ENCODE data around the gene ZNG1A.
A peak's percentile ranks its signal among the peaks of the same experiment; 100 is the strongest.
"Not testable (repeated sequence)": the region's sequence is repeated elsewhere in the genome, so short reads cannot be mapped to it uniquely, and the experiment has no call there.

The ZNG1A gene

DNA sequence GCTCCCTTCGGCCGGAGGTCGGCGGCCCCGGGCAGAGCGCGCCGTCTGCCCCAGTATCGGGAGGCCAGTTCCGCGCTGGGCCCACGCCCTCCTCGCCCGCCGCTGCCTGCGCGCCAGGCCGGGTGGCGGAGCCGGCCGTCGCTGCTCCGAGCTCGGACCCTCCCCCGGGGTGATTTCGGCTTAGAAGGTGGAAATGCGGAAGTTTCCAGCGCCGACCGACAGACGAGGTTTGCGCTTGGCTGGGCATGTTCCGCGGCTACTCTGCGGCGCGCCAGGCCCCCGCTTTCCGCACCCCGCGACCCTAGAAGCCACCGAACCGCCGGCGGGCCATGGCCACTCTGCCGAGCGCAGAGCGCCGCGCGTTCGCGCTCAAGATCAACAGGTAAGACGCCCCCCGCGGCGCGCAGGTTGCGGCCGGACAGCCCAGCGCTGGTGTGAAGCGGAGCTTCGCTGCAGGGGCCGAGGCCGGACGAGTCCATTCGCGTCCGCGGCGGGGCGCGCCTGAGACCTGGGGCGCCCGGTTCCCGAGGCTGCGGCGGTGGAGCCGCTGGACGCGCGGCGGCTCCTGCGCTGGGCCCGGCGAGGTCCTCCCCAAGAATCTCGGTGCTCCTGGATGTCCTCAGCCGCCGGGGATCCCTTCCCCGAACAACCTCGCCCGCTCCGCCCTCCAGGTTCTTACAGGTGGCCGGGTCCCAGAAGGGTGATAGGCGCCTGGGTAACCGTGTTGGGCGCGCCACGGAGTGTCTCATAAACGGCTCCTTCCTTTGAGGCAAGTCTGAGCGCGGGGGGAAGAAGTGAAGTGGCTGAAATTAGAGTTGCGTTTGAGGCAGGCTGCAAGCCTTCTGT is 36.0 kb upstream of the ZNG1A start, which contains the start of gene DOCK8:
Gene DOCK8 (plus strand): TSS at position 218 of the 846 bp plus-strand sequence. CDS start 112 bp downstream, at position 330.
- POLR2A ChIA-PET: interaction anchor here (0.5 kb wide), 1 partner anchor 28 kb away, joined by 3 read pairs; no protein-coding TSS in a partner anchor

DNA sequence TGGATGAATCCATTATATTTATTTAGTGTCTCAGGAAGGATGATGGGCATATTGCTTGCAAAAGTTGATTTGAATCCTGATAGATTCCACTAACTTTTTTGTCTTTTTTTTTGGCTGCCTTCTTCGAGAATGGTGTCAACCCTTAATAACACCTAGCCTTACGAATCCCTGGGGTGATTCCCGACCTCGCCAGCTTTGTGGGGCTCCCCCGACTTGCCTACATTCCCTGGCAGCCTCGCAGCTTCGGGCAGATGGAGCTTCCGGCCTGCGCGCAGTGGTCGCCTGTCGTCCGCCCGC is 35.4 kb upstream of the ZNG1A start:
- POLR2A ChIA-PET: interaction anchor here (0.5 kb wide), 1 partner anchor 28 kb away, joined by 3 read pairs; no protein-coding TSS in a partner anchor
- CTCF ChIA-PET: interaction anchor here (0.8 to 3.1 kb wide), 17 partner anchors 8 to 248 kb away, joined by 3 to 24 read pairs (median 6); no protein-coding TSS in a partner anchor

More for the DNA sequence above, 36.0 kb upstream of the ZNG1A start, which contains the start of gene DOCK8:
- TF ChIP-seq, protein P1, sequence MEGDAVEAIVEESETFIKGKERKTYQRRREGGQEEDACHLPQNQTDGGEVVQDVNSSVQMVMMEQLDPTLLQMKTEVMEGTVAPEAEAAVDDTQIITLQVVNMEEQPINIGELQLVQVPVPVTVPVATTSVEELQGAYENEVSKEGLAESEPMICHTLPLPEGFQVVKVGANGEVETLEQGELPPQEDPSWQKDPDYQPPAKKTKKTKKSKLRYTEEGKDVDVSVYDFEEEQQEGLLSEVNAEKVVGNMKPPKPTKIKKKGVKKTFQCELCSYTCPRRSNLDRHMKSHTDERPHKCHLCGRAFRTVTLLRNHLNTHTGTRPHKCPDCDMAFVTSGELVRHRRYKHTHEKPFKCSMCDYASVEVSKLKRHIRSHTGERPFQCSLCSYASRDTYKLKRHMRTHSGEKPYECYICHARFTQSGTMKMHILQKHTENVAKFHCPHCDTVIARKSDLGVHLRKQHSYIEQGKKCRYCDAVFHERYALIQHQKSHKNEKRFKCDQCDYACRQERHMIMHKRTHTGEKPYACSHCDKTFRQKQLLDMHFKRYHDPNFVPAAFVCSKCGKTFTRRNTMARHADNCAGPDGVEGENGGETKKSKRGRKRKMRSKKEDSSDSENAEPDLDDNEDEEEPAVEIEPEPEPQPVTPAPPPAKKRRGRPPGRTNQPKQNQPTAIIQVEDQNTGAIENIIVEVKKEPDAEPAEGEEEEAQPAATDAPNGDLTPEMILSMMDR (IDR thresholded peaks at IDR 0.05; ENCODE audit: control extremely low read depth, extremely low read depth, low read depth, missing control alignments): peak; percentile 72
- CTCF ChIA-PET: interaction anchor here (0.8 to 3.1 kb wide), 19 partner anchors 9 to 248 kb away, joined by 3 to 24 read pairs (median 5); no protein-coding TSS in a partner anchor
- DNase-seq (ENCODE audit: extremely low spot score): peak; percentile 82

DNA sequence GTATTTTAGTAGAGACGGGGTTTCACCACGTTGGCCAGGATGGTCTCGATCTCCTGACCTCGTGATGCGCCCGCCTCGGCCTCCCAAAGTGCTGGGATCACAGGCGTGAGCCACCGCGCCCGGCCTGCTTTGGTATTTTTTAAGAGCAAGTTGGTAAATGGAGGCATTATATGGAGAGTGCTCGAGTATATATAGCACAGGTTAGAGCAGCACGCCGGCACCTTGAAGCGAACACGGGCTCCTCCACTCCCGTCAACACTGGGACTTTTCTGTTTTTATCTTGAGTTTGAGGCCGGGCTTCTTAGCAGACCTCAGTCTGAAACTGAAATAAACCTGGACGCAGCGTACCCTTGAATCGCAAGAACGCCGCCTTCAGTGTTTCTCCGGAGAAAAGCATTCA is 35.0 kb upstream of the ZNG1A start:
- POLR2A ChIA-PET: interaction anchor here (0.5 kb wide), 1 partner anchor 28 kb away, joined by 3 read pairs; no protein-coding TSS in a partner anchor
- CTCF ChIA-PET: interaction anchor here (0.8 to 3.1 kb wide), 13 partner anchors 8 to 84 kb away, joined by 3 to 24 read pairs (median 6); no protein-coding TSS in a partner anchor
- DNase-seq (ENCODE audit: extremely low spot score): not testable (repeated sequence)

More for the DNA sequence above, 35.4 kb upstream of the ZNG1A start:
- no peak for DNase-seq (ENCODE audit: extremely low spot score)
- TF ChIP-seq, protein P1 (IDR thresholded peaks at IDR 0.05; ENCODE audit: control extremely low read depth, extremely low read depth, low read depth, missing control alignments): no peak

DNA sequence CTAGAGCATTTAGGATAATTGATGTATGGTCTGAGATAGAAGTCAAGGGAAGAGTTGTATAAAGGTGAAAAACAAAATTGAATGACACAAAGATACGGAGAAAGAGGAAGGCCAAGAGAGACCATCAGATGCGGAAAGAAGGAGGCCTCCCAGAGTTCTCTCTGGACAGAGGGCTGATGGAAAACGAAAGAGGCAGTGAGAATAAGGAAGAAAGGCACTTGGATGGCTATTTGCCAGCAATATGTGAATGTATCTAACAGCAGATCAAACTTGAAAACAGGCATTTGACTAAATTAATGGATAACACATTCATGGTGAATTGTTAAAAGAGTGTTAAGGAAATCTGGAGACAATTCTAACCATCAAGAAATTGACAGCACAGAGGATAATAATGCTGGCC is 33.4 kb upstream of the ZNG1A start:
- POLR2A ChIA-PET: no interaction called here
- CTCF ChIA-PET: interaction anchor here (1.3 kb wide), 1 partner anchor 10 kb away, joined by 6 read pairs; no protein-coding TSS in a partner anchor
- DNase-seq (ENCODE audit: extremely low spot score): no peak
- TF ChIP-seq, protein P1 (IDR thresholded peaks at IDR 0.05; ENCODE audit: control extremely low read depth, extremely low read depth, low read depth, missing control alignments): no peak

DNA sequence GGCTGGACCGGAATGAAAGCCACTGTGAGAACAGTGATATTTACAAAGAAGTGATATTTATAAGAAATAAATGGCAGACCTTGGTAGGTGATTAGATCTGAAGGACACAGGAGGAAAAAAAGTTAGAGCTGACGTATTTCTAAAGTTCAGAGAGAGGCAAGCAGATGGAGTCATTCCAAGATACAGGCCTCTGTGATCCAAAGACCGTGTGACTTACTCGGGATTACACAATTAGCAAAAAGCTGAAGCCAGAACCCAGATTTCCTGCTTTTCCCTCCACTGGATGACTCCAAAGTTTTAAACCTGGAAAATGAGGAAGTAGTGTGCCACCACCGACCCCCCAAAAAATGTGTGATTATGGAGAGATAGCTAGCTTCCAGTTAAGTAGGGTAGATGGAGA is 32.7 kb upstream of the ZNG1A start:
- POLR2A ChIA-PET: no interaction called here
- CTCF ChIA-PET: interaction anchor here (1.0 to 1.5 kb wide), 3 partner anchors 11 to 84 kb away, joined by 3 to 6 read pairs (median 3); no protein-coding TSS in a partner anchor
- DNase-seq (ENCODE audit: extremely low spot score): no peak
- TF ChIP-seq, protein P1 (IDR thresholded peaks at IDR 0.05; ENCODE audit: control extremely low read depth, extremely low read depth, low read depth, missing control alignments): no peak

DNA sequence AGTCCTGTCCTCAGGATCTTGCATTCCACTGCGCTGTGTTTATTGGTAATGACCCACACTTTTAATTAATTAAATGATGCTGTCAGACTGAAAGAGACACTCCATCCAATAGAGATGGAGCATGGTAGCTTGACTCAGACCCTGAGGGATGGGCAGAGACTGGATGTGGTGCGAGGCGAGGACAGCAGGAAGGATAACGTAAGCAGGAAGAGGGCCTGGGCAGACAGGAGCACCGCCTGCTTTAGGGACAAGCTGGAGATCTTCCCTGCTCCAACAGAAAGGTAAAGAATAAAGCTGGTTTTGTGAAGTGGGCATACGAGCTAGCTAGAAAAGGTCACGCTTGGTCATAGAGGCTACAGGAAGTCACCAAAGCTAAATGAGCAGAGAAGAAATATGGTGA is 32.2 kb upstream of the ZNG1A start:
- CTCF ChIA-PET: interaction anchor here (1.0 to 1.5 kb wide), 3 partner anchors 12 to 85 kb away, joined by 3 to 6 read pairs (median 3); no protein-coding TSS in a partner anchor
- TF ChIP-seq, protein P1 (IDR thresholded peaks at IDR 0.05; ENCODE audit: control extremely low read depth, extremely low read depth, low read depth, missing control alignments): no peak
- DNase-seq (ENCODE audit: extremely low spot score): no peak
- POLR2A ChIA-PET: no interaction called here
